ENCODE results near the gene DNAJC11.
"Not testable (repeated sequence)": the region's sequence is repeated elsewhere in the genome, so short reads cannot be mapped to it uniquely, and the experiment has no call there.

GRCh38 chr1:6599991-6600390 is 101.6 kb downstream of the DNAJC11 start:
- TF ChIP-seq CTCF (IDR thresholded peaks at IDR 0.05; ENCODE audit: borderline replicate concordance, extremely low read depth, low read length, poor library complexity, severe bottlenecking); EZH2 (IDR thresholded peaks at IDR 0.05; ENCODE audit: borderline replicate concordance, low read depth, low read length, severe bottlenecking): not testable (repeated sequence)
